SK-N-SH (cell line): ENCODE data around the gene S100A8. TPM values are rescaled to one million over a fixed set of nuclear protein-coding genes. Genes with fewer than 3 reads are reported as not detected.

Experiments
- CTCF ChIA-PET: fragments of 300-600, 350-600 bp; formaldehyde crosslinking; extraction: SDS; loops from one replicate; lab custom pipeline; 2021; lab: Yijun Ruan, JAX
- POLR2A ChIA-PET: fragments of 350-600 bp; sonication (Branson Sonifier 250); formaldehyde crosslinking; extraction: SDS; loops from one replicate; lab custom pipeline; 2020; ENCODE audit warnings: antibody characterized with exemption, inconsistent platforms; lab: Yijun Ruan, JAX
- DNase-seq: peaks from one replicate; pipeline ENCODE4 v3.0.0; 2012
- H2AFZ ChIP-seq: fragments of 200-600 bp; sonication (generic); 2 replicates; pipeline ENCODE4 v1.8.1; 2016; ENCODE audit warnings: antibody characterized with exemption, mild to moderate bottlenecking, low read depth
- H3F3A ChIP-seq: fragments of 200-600 bp; sonication (generic); replicated peaks from 2 replicates; pipeline ENCODE3; 2016; ENCODE audit warnings: antibody characterized with exemption, mild to moderate bottlenecking; ENCODE audit not compliant: insufficient read depth
- H3K27ac ChIP-seq, 2 experiments: fragments of 200-500 bp in 1 of 2; fragments of 200-600 bp in 1 of 2; sonication (Bioruptor generic) in 1 of 2; sonication (generic), shearing (Covaris generic) in 1 of 2; 2 replicates each; pipeline versions ENCODE4 v1.5.1 to v1.6.1; 2014 to 2016; ENCODE audit warnings: low read depth in 2 of 2, inconsistent platforms in 1 of 2, low read length in 1 of 2, mild to moderate bottlenecking in 1 of 2, mixed read lengths in 1 of 2
- H3K27me3 ChIP-seq: fragments of 200-600 bp; sonication (generic), shearing (Covaris generic); 2 replicates; pipeline ENCODE4 v1.6.1; 2016; ENCODE audit warnings: mixed run types; ENCODE audit not compliant: insufficient read depth
- H3K36me3 ChIP-seq, 2 experiments: fragments of 200-500 bp in 1 of 2; fragments of 200-600 bp in 1 of 2; sonication (Bioruptor generic) in 1 of 2; sonication (generic) in 1 of 2; replicated peaks in 1 of 2; 2 replicates each; pipeline versions ENCODE3 to v1.5.1; 2014 to 2016; ENCODE audit warnings: low read length in 1 of 2, mild to moderate bottlenecking in 1 of 2; ENCODE audit not compliant: insufficient read depth in 2 of 2, control insufficient read depth in 1 of 2
- H3K4me1 ChIP-seq, 2 experiments: fragments of 200-500 bp in 1 of 2; fragments of 200-600 bp in 1 of 2; sonication (Bioruptor generic) in 1 of 2; sonication (generic), shearing (Covaris generic) in 1 of 2; 2 replicates each; pipeline versions ENCODE4 v1.5.1 to v1.6.1; 2014 to 2016; ENCODE audit warnings: low read depth in 1 of 2, low read length in 1 of 2, mixed run types in 1 of 2; ENCODE audit not compliant: insufficient read depth in 2 of 2, control insufficient read depth in 1 of 2
- H3K4me2 ChIP-seq: fragments of 200-600 bp; sonication (generic), shearing (Covaris generic); 2 replicates; pipeline ENCODE4 v1.6.1; 2017; ENCODE audit warnings: mixed run types
- H3K4me3 ChIP-seq, 2 experiments: fragments of 200-500 bp in 1 of 2; fragments of 200-600 bp in 1 of 2; sonication (Bioruptor generic) in 1 of 2; sonication (generic), shearing (Covaris generic) in 1 of 2; 2 replicates each; pipeline versions ENCODE4 v1.5.1 to v1.8.1; 2014 to 2016; ENCODE audit warnings: low read depth in 2 of 2, inconsistent platforms in 1 of 2, low read length in 1 of 2, mild to moderate bottlenecking in 1 of 2, mixed read lengths in 1 of 2, moderate library complexity in 1 of 2
- H3K79me2 ChIP-seq: fragments of 200-600 bp; sonication (generic); 2 replicates; pipeline ENCODE4 v1.8.1; 2017; ENCODE audit warnings: mild to moderate bottlenecking; ENCODE audit not compliant: insufficient read depth
- H3K9ac ChIP-seq: fragments of 200-600 bp; sonication (generic); 2 replicates; pipeline ENCODE4 v1.6.1; 2017; ENCODE audit warnings: mixed run types
- H3K9me2 ChIP-seq: fragments of 200-600 bp; sonication (generic); 2 replicates; pipeline ENCODE4 v1.6.1; 2017; ENCODE audit warnings: mixed run types
- H3K9me3 ChIP-seq: fragments of 200-600 bp; sonication (generic); 2 replicates; pipeline ENCODE4 v1.6.1; 2017; ENCODE audit warnings: mixed run types, mild to moderate bottlenecking, moderate library complexity
- H4K20me1 ChIP-seq: fragments of 200-600 bp; sonication (generic); 2 replicates; pipeline ENCODE4 v1.6.1; 2017; ENCODE audit warnings: mild to moderate bottlenecking, mixed run types; ENCODE audit not compliant: insufficient read depth
- CHD2 ChIP-seq: fragments of 150-350 bp; IDR thresholded peaks from 2 replicates; pipeline ENCODE4 v1.6.1; 2018; ENCODE audit warnings: low read length; ENCODE audit not compliant: partially characterized antibody
- ELF1 ChIP-seq: IDR thresholded peaks from 2 replicates; pipeline ENCODE4 v1.4.0; 2012
- FOXM1 ChIP-seq: IDR thresholded peaks from 2 replicates; pipeline ENCODE4 v1.4.0; 2012; ENCODE audit warnings: low read depth, mild to moderate bottlenecking
- GATA2 ChIP-seq: sonication (generic); formaldehyde crosslinking; IDR thresholded peaks from 2 replicates; pipeline ENCODE4 v1.5.0; 2020; ENCODE audit warnings: mild to moderate bottlenecking, missing genetic modification reagents
- IRF3 ChIP-seq: fragments of 150-350 bp; IDR thresholded peaks from 2 replicates; pipeline ENCODE4 v1.6.1; 2016; ENCODE audit warnings: mild to moderate bottlenecking, low read depth, low read length
- JUND ChIP-seq: IDR thresholded peaks from 2 replicates; pipeline ENCODE4 v1.4.0; 2012
- MXI1 ChIP-seq: IDR thresholded peaks from 2 replicates; pipeline ENCODE4 v1.6.1; 2012; ENCODE audit warnings: mild to moderate bottlenecking, low read depth, low read length, improper control_type of control experiment
- RAD21 ChIP-seq: IDR thresholded peaks from 2 replicates; pipeline ENCODE4 v1.6.1; 2012; ENCODE audit warnings: mild to moderate bottlenecking, low read length
- SIN3A ChIP-seq: IDR thresholded peaks from 2 replicates; pipeline ENCODE4 v1.6.1; 2012; ENCODE audit warnings: low read depth, mild to moderate bottlenecking, low read length, moderate library complexity, borderline replicate concordance
- SMC3 ChIP-seq: IDR thresholded peaks from 2 replicates; pipeline ENCODE4 v1.6.1; 2012; ENCODE audit warnings: low read depth, low read length, improper control_type of control experiment
- TCF12 ChIP-seq: IDR thresholded peaks from 2 replicates; pipeline ENCODE4 v1.4.0; 2012
- TEAD4 ChIP-seq: IDR thresholded peaks from 2 replicates; pipeline ENCODE4 v1.4.0; 2012; ENCODE audit warnings: mild to moderate bottlenecking, borderline replicate concordance; ENCODE audit not compliant: insufficient read depth
- YY1 ChIP-seq: IDR thresholded peaks from 2 replicates; pipeline ENCODE4 v1.4.0; 2012; ENCODE audit warnings: low read depth, mild to moderate bottlenecking
- ZBTB33 ChIP-seq: IDR thresholded peaks from 2 replicates; pipeline ENCODE4 v1.4.0; 2012; ENCODE audit warnings: low read depth, borderline replicate concordance
- WGBS: methylation state at CpG from one replicate; pipeline ENCODE4 v1.1.6; 2017; ENCODE audit warnings: low lambda C conversion rate; 5-methylcytosine and 5-hydroxymethylcytosine counted together
- polyA plus RNA-seq, 3 experiments: library from polyadenylated mRNA; depleted of rRNA; stranded (reverse); fragments of >200 nt; gene quantifications; 2 replicates each; pipeline ENCODE4 v1.2.3, GENCODE V29; 2012
- TF ChIP-seq, protein P1 (sequence below): fragments of 200-600 bp; sonication (generic); IDR thresholded peaks from 2 replicates; pipeline ENCODE4 v1.6.1; 2017; ENCODE audit warnings: antibody characterized with exemption, mild to moderate bottlenecking, moderate library complexity
- TF ChIP-seq, protein P2 (sequence below): IDR thresholded peaks from 2 replicates; pipeline ENCODE4; 2012

Gene S100A8
- polyA plus RNA-seq, 1 of the 3 experiments (the other 2 are of a cell fraction) = not detected

DNA sequence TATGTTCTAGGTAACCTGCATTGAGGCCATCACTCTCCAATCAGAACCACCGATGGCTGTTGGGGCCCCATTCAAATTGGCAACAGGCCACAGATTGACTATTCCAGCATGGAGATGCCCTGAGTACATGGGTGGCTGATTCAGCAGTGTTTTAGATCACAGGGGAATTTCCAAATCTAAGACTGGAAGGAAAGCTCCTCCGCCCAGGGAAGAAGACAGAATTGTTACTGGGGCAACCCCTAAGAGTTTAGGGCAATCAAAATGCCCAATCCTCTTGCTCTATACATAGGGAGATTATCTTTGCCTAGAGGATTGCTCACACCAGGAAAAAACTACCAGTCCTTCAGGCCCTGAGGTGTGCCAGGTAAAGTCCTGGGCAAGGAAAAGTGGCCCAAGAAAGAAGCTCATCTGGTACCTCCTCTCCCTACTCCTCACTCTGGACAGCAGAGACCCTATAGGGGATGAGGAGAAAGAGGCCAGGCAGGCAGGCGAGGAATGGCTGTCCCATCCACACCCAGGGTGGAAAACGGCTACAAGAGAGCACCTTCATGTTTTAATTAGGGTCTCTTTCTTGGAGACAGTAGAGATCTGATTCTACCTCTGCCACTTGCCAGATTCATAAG is 5.8 kb downstream of the S100A8 start:
- TF ChIP-seq SIN3A (no peak), RAD21 (no peak)
- Histone ChIP-seq H3F3A (no peaks in the 10 kb centered on the region), H3K36me3 (no peaks in the 10 kb centered on the region), H3K4me2 (no peak overlapping the region), H3K4me1 (no peaks in the 10 kb centered on the region), H3K27me3 (no peaks in the 10 kb centered on the region; the same call in 1 of the 2 replicates), H3K79me2 (no peaks in the 10 kb centered on the region), H2AFZ (no peak overlapping the region), H3K4me3 (no peak overlapping the region), H3K27ac (no peak overlapping the region), H3K9ac (no peak overlapping the region), H3K9me3 (no peaks in the 10 kb centered on the region), H4K20me1 (no peaks in the 10 kb centered on the region), H3K9me2 (no peaks in the 10 kb centered on the region)
- no peak for DNase-seq
- CTCF ChIA-PET = no interaction called here
- POLR2A ChIA-PET = no interaction called here
- 0% methylated on average over 3 of the region's 4 CpGs for WGBS

- Histone ChIP-seq H3K9me2 (no peaks in the 10 kb centered on the region), H3K4me1 (no peaks in the 10 kb centered on the region), H3K79me2 (no peaks in the 10 kb centered on the region), H3K4me2 (no peak overlapping the region), H3K9me3 (no peaks in the 10 kb centered on the region), H4K20me1 (no peaks in the 10 kb centered on the region), H2AFZ (no peak overlapping the region), H3K27ac (no peak overlapping the region), H3K36me3 (no peaks in the 10 kb centered on the region), H3K9ac (no peak overlapping the region), H3K27me3 (no peaks in the 10 kb centered on the region; the same call in 1 of the 2 replicates), H3K4me3 (no peak overlapping the region), H3F3A (no peaks in the 10 kb centered on the region)
- 37% methylated on average over 14 of the region's 23 CpGs for WGBS
- POLR2A ChIA-PET = no interaction called here
- TF ChIP-seq TCF12 = no peak
- no peak for TF ChIP-seq CHD2
- TF ChIP-seq, protein P1, sequence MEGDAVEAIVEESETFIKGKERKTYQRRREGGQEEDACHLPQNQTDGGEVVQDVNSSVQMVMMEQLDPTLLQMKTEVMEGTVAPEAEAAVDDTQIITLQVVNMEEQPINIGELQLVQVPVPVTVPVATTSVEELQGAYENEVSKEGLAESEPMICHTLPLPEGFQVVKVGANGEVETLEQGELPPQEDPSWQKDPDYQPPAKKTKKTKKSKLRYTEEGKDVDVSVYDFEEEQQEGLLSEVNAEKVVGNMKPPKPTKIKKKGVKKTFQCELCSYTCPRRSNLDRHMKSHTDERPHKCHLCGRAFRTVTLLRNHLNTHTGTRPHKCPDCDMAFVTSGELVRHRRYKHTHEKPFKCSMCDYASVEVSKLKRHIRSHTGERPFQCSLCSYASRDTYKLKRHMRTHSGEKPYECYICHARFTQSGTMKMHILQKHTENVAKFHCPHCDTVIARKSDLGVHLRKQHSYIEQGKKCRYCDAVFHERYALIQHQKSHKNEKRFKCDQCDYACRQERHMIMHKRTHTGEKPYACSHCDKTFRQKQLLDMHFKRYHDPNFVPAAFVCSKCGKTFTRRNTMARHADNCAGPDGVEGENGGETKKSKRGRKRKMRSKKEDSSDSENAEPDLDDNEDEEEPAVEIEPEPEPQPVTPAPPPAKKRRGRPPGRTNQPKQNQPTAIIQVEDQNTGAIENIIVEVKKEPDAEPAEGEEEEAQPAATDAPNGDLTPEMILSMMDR = no peak
- no peak for TF ChIP-seq IRF3
- TF ChIP-seq, protein P2, sequence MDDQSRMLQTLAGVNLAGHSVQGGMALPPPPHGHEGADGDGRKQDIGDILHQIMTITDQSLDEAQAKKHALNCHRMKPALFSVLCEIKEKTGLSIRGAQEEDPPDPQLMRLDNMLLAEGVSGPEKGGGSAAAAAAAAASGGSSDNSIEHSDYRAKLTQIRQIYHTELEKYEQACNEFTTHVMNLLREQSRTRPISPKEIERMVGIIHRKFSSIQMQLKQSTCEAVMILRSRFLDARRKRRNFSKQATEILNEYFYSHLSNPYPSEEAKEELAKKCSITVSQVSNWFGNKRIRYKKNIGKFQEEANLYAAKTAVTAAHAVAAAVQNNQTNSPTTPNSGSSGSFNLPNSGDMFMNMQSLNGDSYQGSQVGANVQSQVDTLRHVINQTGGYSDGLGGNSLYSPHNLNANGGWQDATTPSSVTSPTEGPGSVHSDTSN = no peak
- no peak for TF ChIP-seq JUND
- no peak for TF ChIP-seq TEAD4
- no peak for TF ChIP-seq ZBTB33
- TF ChIP-seq ELF1 = no peak
- no peak for TF ChIP-seq SMC3
- TF ChIP-seq FOXM1 = no peak
- TF ChIP-seq MXI1 = no peak
- TF ChIP-seq YY1 = no peak
- no peak for TF ChIP-seq GATA2 (CRISPR knock-in tag)
- CTCF ChIA-PET = no interaction called here
- DNase-seq = no peak
Measured at GRCh38 chr1:153380711-153381110, 10.2 kb downstream of the S100A8 start.
